HepG2 (cell line): Measurements from ENCODE around the gene AUNIP. TPM values are rescaled to one million over a fixed set of nuclear protein-coding genes. Genes with fewer than 3 reads are reported as not detected.

Experiments
- CCAR2 ChIP-seq: fragments of 200-400 bp; formaldehyde crosslinking; optimal IDR thresholded peaks from 2 replicates; pipeline ENCODE3; 2018; ENCODE audit warnings: low read depth, mild to moderate bottlenecking, low read length, moderate library complexity
- E2F2 ChIP-seq: sonication (generic); formaldehyde crosslinking; IDR thresholded peaks from 2 replicates; pipeline ENCODE4 v1.4.0; 2020; ENCODE audit warnings: missing genetic modification reagents, borderline replicate concordance
- EEA1 ChIP-seq: sonication (generic); formaldehyde crosslinking; IDR thresholded peaks from 2 replicates; pipeline ENCODE4 v1.5.1; 2020; ENCODE audit warnings: mild to moderate bottlenecking, missing genetic modification reagents, borderline replicate concordance
- FOXO1 ChIP-seq: sonication (generic); formaldehyde crosslinking; IDR thresholded peaks from 2 replicates; pipeline ENCODE4 v1.4.0; 2020; ENCODE audit warnings: missing genetic modification reagents
- HMGA1 ChIP-seq: sonication (generic); formaldehyde crosslinking; conservative IDR thresholded peaks from 2 replicates; pipeline ENCODE4 v1.4.0; 2020; ENCODE audit warnings: missing genetic modification reagents
- KLF6 ChIP-seq: IDR thresholded peaks from 2 replicates; pipeline ENCODE4 v1.8.0; 2016; ENCODE audit warnings: missing biosample characterization, missing genetic modification reagents
- NFRKB ChIP-seq: fragments of 450-650 bp; IDR thresholded peaks from 2 replicates; pipeline ENCODE4 v1.6.1; 2017
- SNAPC4 ChIP-seq: sonication (generic); formaldehyde crosslinking; IDR thresholded peaks from 2 replicates; pipeline ENCODE4 v1.4.0; 2020; ENCODE audit warnings: mild to moderate bottlenecking, missing genetic modification reagents
- ZNF773 ChIP-seq: sonication (generic); formaldehyde crosslinking; IDR thresholded peaks from 2 replicates; pipeline ENCODE4 v1.4.0; 2020; ENCODE audit warnings: missing genetic modification reagents, borderline replicate concordance
- ZNF792 ChIP-seq: IDR thresholded peaks from 2 replicates; pipeline ENCODE4 v1.6.1; 2016
- polyA plus RNA-seq, 8 experiments: library from polyadenylated mRNA; depleted of rRNA in 3 of 8; stranded (reverse) in 7 of 8; unstranded in 1 of 8; fragments of >200 nt; fragmentation: Illumina TruSeq in 4 of 8; extraction: Trizol in 4 of 8; gene quantifications; 2 replicates each; pipeline versions ENCODE4 v1.2.1 to v1.2.3, GENCODE V29; 2011 to 2016; ENCODE audit warnings: low read depth in 4 of 8, missing spikeins in 1 of 8, mixed read lengths in 1 of 8; ENCODE audit not compliant: insufficient read depth in 1 of 8
- total RNA-seq, 5 experiments: library from RNA; depleted of rRNA; stranded (reverse); fragments of >200 nt; fragmentation: Illumina TruSeq; extraction: Trizol; gene quantifications; 2 replicates each; pipeline ENCODE4 v1.2.3, GENCODE V29; 2016; ENCODE audit warnings: low read depth in 1 of 5
- TF ChIP-seq, protein P1 (sequence below): sonication (generic); formaldehyde crosslinking; IDR thresholded peaks from 2 replicates; pipeline ENCODE4 v1.4.0; 2020; ENCODE audit warnings: mild to moderate bottlenecking, missing genetic modification reagents
- TF ChIP-seq, protein P2 (sequence below): sonication (generic); formaldehyde crosslinking; IDR thresholded peaks from 2 replicates; pipeline ENCODE4 v1.9.0; 2021; ENCODE audit warnings: missing genetic modification reagents, mild to moderate bottlenecking, borderline replicate concordance

Gene AUNIP
- total and polyA plus RNA-seq, 2 of the 13 experiments (the other 11 are each of a cell fraction or from before 2014, with no cell fraction given) = 3.8 to 12.3 TPM

DNA sequence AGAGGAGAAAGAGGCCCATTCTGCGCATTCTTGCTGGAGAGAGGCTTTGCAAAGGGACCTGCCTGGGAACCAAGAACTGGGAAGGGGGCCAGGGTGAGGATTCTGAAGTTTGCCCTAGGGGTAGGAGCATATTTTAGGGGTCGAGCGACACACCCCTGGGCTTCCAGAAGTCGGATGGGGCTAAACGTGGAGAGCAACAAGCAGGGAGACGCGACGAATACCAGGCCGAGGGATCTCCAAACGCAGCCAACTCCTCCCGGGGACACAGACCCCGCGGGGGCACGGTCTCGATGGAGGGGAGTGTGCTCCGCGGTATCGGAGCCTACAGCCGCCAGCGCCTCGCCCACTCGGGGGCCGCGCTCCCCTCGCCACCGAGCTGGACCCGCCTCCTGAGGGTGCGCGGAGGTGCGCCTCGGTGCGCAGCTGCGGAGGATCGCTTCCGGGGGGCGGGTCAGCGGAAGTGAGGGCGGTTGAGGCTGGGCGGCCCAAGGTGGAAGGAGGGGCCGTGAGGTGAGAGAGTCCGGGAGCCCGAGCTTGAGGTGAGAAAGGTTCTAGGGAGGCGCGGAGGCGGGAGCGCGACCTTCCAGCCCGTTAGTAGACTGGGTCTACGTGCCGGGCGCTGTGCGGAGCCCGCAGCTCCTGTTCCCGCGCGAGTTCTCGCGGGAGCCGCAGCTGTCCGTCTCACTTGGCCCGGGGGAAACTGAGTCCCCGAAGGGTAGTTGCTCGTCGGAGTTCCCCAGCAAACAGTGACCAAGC lies 39.6 kb downstream of the AUNIP start, which contains the start of gene MTFR1L (continued):
- TF ChIP-seq, protein P1, sequence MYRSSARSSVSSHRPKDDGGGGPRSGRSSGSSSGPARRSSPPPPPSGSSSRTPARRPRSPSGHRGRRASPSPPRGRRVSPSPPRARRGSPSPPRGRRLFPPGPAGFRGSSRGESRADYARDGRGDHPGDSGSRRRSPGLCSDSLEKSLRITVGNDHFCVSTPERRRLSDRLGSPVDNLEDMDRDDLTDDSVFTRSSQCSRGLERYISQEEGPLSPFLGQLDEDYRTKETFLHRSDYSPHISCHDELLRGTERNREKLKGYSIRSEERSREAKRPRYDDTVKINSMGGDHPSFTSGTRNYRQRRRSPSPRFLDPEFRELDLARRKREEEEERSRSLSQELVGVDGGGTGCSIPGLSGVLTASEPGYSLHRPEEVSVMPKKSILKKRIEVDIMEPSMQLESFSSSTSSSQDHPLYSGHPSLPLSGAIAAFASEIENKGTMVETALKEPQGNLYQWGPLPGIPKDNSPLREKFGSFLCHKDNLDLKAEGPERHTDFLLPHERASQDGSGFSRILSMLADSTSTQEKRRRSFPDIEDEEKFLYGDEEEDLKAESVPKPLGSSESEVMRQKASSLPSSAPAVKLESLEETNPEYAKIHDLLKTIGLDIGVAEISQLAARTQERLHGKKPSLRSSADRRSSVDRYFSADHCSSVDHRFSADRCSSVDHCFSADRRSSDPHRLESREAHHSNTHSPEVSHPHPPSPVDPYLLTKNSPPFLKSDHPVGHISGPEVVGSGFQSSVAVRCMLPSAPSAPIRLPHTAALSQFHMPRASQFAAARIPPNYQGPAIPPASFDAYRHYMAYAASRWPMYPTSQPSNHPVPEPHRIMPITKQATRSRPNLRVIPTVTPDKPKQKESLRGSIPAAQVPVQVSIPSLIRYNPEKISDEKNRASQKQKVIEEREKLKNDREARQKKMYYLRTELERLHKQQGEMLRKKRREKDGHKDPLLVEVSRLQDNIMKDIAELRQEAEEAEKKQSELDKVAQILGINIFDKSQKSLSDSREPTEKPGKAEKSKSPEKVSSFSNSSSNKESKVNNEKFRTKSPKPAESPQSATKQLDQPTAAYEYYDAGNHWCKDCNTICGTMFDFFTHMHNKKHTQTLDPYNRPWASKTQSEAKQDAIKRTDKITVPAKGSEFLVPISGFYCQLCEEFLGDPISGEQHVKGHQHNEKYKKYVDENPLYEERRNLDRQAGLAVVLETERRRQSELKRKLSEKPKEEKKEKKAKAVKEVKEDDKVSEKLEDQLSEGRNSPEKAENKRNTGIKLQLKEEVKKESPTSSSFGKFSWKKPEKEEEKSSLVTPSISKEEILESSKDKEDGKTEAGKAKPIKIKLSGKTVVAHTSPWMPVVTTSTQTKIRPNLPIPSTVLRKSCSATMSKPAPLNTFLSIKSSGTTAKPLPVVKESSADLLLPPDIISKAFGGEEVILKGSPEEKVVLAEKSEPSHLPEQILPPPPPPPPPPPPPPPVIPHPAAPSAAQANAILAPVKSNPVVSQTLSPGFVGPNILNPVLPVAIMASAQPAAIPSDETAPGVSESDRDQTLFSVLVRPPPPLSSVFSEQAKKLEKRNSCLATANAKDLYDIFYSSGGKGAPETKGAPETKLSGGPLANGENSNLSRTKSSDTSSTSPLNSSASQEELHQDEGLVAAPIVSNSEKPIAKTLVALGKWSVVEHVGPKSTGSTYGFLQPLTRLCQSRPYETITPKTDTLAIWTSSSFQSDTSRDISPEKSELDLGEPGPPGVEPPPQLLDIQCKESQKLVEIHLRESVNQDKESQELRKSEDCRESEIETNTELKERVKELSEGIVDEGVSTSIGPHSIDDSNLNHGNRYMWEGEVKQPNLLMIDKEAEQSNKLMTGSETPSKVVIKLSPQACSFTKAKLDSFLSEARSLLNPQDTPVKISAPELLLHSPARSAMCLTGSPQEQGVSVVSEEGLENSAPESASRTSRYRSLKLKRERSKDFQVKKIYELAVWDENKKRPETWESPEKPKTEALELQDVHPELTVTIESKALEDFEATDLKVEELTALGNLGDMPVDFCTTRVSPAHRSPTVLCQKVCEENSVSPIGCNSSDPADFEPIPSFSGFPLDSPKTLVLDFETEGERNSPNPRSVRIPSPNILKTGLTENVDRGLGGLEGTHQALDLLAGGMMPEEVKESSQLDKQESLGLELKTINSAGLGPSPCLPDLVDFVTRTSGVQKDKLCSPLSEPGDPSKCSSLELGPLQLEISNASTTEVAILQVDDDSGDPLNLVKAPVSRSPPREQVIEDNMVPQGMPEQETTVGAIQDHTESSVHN (CRISPR knock-in tag) = no peak
- peak; percentile 53 for TF ChIP-seq FOXO1
- no peak for TF ChIP-seq HMGA1 (CRISPR knock-in tag)
- TF ChIP-seq E2F2 = peak; percentile 84; the same call in 1 of the 2 replicates
- no peak for TF ChIP-seq CCAR2
- TF ChIP-seq EEA1 (CRISPR knock-in tag) = no peak
- TF ChIP-seq ZNF773 (CRISPR knock-in tag) = no peak
- TF ChIP-seq SNAPC4 = no peak
- peak; percentile 69; the same call in 1 of the 2 replicates for TF ChIP-seq ZNF792
- peak; percentile 52; the same call in 1 of the 2 replicates for TF ChIP-seq KLF6 (CRISPR knock-in tag)
- no peak for TF ChIP-seq NFRKB
- TF ChIP-seq, protein P2, sequence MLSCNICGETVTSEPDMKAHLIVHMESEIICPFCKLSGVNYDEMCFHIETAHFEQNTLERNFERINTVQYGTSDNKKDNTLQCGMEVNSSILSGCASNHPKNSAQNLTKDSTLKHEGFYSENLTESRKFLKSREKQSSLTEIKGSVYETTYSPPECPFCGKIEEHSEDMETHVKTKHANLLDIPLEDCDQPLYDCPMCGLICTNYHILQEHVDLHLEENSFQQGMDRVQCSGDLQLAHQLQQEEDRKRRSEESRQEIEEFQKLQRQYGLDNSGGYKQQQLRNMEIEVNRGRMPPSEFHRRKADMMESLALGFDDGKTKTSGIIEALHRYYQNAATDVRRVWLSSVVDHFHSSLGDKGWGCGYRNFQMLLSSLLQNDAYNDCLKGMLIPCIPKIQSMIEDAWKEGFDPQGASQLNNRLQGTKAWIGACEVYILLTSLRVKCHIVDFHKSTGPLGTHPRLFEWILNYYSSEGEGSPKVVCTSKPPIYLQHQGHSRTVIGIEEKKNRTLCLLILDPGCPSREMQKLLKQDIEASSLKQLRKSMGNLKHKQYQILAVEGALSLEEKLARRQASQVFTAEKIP (CRISPR knock-in tag) = no peak
